ENCODE results near the gene RBM6.

DNA sequence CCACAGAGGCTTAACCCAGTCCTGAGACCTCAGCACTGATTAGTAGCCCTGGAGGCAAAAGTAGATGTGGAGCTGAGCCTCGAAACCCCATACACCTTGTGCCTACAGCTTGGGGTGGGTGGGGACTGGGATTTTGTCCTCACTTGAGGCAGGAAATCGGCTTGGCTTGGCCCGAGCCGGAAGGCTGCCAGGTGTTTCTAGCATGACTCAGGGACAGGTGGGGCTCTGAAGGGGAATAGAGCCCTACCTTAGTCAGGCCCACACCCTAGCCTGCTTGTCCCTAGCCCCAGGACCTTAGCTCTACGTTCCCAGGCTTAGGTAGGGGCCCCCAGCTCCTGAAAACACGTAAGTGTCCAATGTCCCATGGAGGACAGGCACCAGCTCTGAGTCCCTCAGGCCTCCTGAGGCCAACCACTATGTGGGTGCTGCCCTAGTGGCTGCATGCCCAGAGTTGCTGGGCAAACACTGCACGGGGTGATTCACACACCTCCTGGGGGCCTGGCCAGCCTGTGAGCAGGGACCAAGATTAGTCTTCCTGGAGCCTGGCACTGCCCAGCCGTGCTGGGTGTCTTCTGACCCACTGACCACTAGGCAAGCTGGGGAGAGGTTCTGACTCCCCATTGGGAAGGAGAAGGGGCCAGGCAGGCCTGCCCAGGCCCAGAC, 39.3 kb upstream of the RBM6 start:
- TF ChIP-seq, protein P1, sequence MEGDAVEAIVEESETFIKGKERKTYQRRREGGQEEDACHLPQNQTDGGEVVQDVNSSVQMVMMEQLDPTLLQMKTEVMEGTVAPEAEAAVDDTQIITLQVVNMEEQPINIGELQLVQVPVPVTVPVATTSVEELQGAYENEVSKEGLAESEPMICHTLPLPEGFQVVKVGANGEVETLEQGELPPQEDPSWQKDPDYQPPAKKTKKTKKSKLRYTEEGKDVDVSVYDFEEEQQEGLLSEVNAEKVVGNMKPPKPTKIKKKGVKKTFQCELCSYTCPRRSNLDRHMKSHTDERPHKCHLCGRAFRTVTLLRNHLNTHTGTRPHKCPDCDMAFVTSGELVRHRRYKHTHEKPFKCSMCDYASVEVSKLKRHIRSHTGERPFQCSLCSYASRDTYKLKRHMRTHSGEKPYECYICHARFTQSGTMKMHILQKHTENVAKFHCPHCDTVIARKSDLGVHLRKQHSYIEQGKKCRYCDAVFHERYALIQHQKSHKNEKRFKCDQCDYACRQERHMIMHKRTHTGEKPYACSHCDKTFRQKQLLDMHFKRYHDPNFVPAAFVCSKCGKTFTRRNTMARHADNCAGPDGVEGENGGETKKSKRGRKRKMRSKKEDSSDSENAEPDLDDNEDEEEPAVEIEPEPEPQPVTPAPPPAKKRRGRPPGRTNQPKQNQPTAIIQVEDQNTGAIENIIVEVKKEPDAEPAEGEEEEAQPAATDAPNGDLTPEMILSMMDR (IDR thresholded peaks at IDR 0.05) = peak in 2 of 3 donors; percentile 9 to 25
- no peak for TF ChIP-seq POLR2A (IDR thresholded peaks at IDR 0.05)
